ENCODE measurements around the gene ADGRD1. TPM values are rescaled to one million over a fixed set of nuclear protein-coding genes. Genes with fewer than 3 reads are reported as not detected.
A peak's percentile ranks its signal among the peaks of the same experiment; 100 is the strongest.
"Not testable (repeated sequence)": the region's sequence is repeated elsewhere in the genome, so short reads cannot be mapped to it uniquely, and the experiment has no call there.

ADGRD1 gene
- total RNA-seq, 1 experiment from 2014 or later = 0.05 TPM

DNA sequence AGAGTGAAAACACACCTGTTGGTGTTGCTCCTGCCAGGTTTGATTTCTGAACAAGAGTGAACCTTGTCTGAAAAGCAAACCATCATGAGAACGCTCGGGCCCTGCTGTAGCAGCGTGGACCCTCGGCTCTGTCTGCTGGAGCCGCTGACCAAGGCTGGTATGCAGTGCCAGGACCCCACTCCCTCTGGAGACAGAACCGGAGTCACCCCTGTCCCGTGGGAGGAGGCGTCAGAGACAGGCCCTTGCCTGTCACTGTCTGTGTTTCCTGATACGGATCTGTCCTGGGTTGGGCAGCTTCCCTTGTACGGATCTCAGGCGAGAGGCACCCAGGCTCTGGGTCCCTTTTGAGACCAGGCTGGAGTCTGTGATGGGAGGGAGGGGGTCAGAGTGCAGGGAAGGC lies 111.6 kb downstream of the ADGRD1 start:
- DNase-seq (ENCODE audit: low read depth, low spot score) = no peak
- in situ Hi-C loops (cut with HindIII; ENCODE audit: low pct_unique_long_range_greater_than_20kb, low sequenced_read_pairs) = no loop called here

DNA sequence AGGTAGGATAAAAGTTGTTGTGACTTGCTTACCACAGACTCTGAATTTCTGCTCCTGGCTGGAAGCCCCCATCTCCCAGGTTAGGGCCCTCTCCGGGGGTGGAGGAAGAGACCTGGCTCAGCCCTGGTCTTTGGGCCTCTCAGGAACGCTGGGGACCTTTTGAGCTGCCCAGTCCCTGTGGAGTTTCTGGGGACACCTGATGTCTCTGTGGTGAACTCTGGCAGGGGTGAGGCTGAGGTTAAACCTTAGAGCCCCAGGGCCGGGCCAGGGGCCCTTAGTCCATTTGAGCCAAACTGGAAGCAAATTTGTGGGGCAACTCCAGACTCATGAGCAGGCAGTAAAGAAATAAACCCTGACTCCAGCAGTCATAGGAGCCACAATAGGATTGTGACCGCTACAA lies 112.1 kb downstream of the ADGRD1 start:
- in situ Hi-C loops (cut with HindIII; ENCODE audit: low pct_unique_long_range_greater_than_20kb, low sequenced_read_pairs) = no loop called here
- no peak for DNase-seq (ENCODE audit: low read depth, low spot score)

GRCh38 chr12:131066207-131066885 lies 112.6 kb downstream of the ADGRD1 start:
- no peak for DNase-seq (ENCODE audit: low read depth, low spot score)
- in situ Hi-C loops (cut with HindIII; ENCODE audit: low pct_unique_long_range_greater_than_20kb, low sequenced_read_pairs) = no loop called here

DNA sequence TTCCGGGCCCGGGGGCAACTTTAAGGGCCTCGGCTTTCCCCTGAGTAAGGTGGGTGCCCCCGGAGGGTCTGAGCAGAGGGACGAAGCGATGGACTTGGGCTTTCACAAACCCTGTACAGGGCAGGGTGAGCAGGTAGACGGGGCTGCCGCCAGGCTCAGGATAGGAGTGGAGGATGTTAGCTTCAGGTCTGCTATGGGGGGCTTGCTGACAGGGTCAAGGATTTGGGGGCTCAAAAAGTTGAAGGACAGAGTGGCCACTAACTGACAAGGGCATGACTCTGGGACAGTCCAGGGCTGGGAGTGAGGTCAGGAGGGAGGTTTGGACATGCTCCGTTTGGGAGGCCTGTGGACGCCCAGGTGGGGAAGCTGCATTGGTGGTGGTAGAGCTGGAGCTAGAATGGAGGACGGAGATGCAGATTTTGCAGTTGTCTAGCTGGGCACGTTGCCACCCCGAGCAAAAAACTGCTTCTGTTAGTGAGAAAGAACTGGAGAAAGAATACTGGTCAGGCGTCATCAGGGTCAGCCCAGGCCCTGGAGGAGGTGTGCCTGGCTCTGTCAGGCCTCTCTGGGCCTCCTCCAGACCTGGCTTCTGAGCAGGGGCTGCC lies 113.3 kb downstream of the ADGRD1 start:
- in situ Hi-C loops (cut with HindIII; ENCODE audit: low pct_unique_long_range_greater_than_20kb, low sequenced_read_pairs) = no loop called here
- no peak for DNase-seq (ENCODE audit: low read depth, low spot score)

DNA sequence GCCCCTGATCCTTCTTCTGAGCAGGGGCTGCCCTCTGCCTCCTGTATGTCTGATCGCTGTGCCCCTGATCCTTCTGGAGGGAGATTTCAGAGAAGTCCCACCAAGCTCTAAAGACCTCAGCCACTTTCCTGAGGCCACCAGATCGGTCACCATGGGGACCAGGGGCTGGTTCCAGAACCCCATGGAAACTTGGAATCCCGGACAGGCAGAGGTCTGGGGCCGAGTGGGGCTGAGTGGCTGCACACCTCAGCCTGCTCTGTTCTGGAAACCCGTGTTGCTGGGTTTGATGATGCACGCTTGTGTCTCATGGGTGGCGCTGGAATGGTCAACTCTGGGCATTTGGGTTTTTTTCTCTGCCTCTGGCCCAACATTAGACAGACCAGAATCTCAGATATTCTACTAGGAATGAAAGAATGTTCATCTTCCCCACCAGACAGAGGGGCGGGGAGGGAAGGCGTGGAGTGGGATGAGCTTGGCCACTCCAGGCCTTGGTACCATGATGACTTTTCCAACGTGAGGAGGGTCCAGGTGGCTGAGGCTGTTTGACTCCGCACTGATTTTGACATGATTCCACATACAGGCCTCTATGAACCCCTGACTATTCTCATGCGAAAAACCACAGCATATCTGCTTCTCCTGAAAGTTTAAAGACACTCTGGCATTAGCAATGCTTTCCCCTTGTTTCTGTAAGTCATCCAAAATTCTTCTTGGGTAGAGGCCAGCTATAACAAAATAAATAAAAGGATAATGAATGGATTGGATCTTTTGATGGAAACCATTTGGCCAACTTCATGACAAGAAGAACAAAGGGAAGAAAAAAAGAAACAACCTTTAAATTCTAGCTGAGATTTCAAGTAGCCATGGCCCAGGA lies 114.5 kb downstream of the ADGRD1 start:
- in situ Hi-C loops (cut with HindIII; ENCODE audit: low pct_unique_long_range_greater_than_20kb, low sequenced_read_pairs) = no loop called here
- DNase-seq (ENCODE audit: low read depth, low spot score) = no peak

GRCh38 chr12:131068926-131069720 lies 115.4 kb downstream of the ADGRD1 start:
- peak; percentile 40 for DNase-seq (ENCODE audit: low read depth, low spot score)
- in situ Hi-C loops (cut with HindIII; ENCODE audit: low pct_unique_long_range_greater_than_20kb, low sequenced_read_pairs) = not testable (repeated sequence)

GRCh38 chr12:131070136-131070535 lies 116.4 kb downstream of the ADGRD1 start:
- in situ Hi-C loops (cut with HindIII; ENCODE audit: low pct_unique_long_range_greater_than_20kb, low sequenced_read_pairs); DNase-seq (ENCODE audit: low read depth, low spot score): not testable (repeated sequence)

DNA sequence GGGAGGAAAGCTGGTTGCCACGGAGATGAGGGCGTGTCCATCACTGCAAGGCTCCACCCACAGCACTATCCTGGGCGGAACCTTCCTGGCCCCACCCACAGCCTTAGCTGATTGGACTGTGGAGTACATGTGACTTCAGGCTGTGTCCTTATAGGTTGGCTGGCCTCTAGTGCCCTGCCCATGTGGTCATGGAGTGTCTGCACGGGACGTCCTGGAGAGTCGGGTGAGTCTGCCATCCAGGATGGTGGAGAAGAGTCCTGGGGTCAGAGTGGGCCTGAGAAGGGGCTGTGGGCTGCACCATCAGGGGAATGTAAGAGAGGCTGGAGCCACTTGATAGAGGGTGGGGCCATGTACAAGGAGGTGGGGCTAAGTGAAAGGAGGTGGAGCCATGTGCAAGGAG lies 117.0 kb downstream of the ADGRD1 start:
- in situ Hi-C loops (cut with HindIII; ENCODE audit: low pct_unique_long_range_greater_than_20kb, low sequenced_read_pairs) = not testable (repeated sequence)
- peak; percentile 6 for DNase-seq (ENCODE audit: low read depth, low spot score)

DNA sequence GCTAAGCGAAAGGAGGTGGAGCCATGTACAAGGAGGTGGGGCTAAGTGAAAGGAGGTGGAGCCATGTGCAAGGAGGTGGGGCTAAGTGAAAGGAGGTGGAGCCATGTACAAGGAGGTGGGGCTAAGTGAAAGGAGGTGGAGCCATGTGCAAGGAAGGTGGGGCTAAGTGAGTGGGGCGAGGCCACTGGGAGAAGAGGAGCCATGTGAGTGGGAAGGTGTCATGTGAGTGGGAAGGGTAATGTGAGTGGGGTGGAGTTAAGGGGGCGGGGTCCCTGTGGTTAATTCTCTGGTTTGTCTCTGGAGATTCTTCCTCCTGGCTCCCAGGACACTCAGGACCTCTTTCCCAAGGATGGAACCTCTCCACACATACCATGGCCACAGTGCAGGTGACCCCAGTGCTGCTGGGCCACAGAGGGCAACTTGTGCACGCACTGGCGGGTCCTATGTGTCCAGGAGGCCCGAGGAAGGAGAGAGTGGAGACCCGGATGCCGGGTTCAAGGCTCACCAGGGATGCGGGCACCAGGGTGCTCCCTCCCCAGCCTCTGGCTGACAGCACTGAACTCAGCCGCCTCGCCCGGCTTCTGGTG lies 117.6 kb downstream of the ADGRD1 start:
- in situ Hi-C loops (cut with HindIII; ENCODE audit: low pct_unique_long_range_greater_than_20kb, low sequenced_read_pairs) = not testable (repeated sequence)

DNA sequence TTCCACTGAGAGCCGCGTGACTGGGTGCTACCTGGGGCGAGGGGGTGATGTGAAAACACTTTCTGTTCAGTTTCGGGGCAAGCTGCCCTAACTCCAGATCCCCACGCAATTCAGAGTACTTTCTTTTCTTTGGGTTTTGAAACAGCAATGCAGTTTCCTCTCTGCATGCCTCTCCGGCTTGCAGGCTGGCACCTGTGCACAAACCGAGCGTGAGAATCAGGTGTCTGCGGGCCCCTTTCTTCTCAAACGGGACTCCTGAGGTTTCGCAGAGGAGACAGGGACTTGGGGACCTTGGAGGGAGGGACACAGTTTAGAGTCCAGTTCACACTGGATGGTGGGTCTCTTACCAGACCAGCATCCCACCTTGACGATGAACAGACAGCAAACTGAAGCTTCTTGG lies 118.2 kb downstream of the ADGRD1 start:
- DNase-seq (ENCODE audit: low read depth, low spot score); in situ Hi-C loops (cut with HindIII; ENCODE audit: low pct_unique_long_range_greater_than_20kb, low sequenced_read_pairs): not testable (repeated sequence)

More for the DNA sequence above, 117.6 kb downstream of the ADGRD1 start:
- not testable (repeated sequence) for DNase-seq (ENCODE audit: low read depth, low spot score)

GRCh38 chr12:131072451-131073230 lies 118.9 kb downstream of the ADGRD1 start:
- no peak for DNase-seq (ENCODE audit: low read depth, low spot score)
- in situ Hi-C loops (cut with HindIII; ENCODE audit: low pct_unique_long_range_greater_than_20kb, low sequenced_read_pairs) = no loop called here

DNA sequence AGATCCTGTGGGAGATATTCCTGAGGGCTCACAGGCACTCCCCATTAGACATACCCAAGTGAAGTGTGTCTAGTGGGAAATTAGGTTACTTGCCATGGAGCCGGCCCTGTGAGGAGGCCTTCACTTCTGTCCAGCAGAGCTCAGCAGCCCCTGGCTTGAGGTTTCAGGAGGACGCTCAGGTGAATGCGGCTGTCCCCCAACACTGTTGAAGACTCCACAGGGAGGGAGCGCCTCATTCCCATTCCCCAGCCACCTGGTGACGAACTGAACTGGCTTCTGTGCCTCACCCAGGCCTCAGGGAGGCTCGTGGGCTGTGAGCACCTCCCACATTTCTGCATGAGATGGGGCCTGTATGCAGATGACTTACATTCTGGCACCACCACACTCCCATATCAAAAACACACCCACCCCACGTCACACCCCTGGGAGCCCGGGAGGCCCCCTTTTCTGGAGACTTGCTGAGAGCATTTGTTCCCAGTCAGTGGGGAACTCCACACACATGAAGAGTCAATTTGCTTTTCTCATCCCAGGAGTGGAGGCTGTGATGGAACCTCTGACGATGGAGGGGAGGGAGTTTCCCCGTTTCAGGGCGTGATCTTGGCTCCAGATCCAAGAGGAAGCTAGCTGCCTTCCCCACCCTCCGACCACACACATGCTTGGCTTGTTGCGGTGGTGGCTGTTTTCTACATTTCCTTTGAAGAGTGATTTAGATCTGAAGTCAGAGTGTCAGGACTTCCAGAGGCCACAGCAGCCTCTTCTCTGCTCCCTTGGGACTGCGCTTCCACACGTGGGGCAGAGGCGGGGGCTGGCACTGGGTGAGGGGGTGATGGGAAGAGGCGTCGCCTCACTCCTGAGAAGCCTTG lies 120.7 kb downstream of the ADGRD1 start:
- no peak for DNase-seq (ENCODE audit: low read depth, low spot score)
- in situ Hi-C loops (cut with HindIII; ENCODE audit: low pct_unique_long_range_greater_than_20kb, low sequenced_read_pairs) = no loop called here

DNA sequence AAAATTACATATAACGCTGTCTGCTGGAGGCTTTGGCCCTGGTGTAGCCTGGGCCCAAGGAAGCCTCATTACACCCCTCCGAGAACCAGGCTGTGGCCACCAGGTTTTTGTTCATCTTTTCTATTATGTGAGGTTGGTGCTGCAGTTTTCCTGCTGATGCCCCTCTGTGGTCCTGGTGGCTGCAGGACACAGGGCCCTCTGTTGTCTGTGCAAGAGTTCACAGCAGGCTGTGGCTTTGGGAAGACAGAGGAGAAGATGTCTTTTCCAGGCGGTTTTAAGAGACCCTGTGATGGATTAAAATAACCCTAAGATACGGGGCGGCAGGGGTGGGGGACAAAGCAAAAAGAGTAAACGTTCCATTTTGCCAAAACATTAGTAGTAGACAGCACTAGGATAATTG lies 121.5 kb downstream of the ADGRD1 start:
- in situ Hi-C loops (cut with HindIII; ENCODE audit: low pct_unique_long_range_greater_than_20kb, low sequenced_read_pairs) = no loop called here
- no peak for DNase-seq (ENCODE audit: low read depth, low spot score)

DNA sequence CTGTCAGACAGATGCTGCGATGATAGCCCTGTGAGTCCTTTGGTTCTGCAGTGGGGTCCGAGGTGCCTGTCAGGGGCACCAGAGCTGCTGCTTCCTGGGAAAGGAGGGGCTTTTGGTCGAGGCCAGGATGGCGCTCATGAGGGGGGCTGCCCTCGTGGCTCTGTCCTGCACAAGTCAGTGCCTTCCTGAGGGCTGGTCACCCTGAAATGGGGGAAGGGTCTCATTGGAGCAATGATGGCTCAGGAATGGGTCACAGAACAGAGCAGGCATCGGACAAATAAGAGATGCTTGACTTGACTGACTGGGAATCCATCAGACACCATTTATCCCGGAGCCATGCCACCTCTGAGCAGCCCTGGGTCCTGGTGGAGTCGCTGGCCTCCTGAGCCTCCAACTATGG lies 121.9 kb downstream of the ADGRD1 start:
- no peak for DNase-seq (ENCODE audit: low read depth, low spot score)
- in situ Hi-C loops (cut with HindIII; ENCODE audit: low pct_unique_long_range_greater_than_20kb, low sequenced_read_pairs) = no loop called here

DNA sequence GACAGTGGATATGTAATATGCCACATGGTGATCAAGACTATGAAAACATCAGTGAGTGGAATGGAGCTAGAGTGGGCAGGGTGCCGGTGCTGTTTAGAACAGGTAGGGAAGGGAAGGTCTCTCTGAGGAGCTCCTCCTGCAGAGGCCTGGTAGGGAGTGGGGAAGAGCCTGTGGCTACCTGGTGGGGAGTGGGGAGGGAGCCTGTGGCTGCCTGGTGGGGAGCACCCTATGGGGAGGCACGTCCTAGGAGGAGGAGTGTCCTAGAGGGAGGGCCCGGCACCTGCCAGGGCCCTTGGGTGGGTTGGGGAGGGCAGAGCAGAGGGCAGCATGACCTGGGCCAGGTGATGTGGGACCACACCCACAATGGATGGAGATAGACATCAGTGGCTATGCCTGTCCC lies 122.6 kb downstream of the ADGRD1 start:
- in situ Hi-C loops (cut with HindIII; ENCODE audit: low pct_unique_long_range_greater_than_20kb, low sequenced_read_pairs) = no loop called here
- DNase-seq (ENCODE audit: low read depth, low spot score) = no peak
